Osteocyte (in vitro differentiated cells): ENCODE data around the gene TMEM37. TPM values are rescaled to one million over a fixed set of nuclear protein-coding genes. Genes with fewer than 3 reads are reported as not detected.

ENCODE experiments used
- DNase-seq: peaks from one replicate; pipeline ENCODE4 v3.0.0; 2021; ENCODE audit warnings: mixed read lengths; ENCODE audit not compliant: unreplicated experiment; ENCODE audit errors: extremely low spot score
- H3K27ac Mint-ChIP-seq: one replicate; pipeline ENCODE4 v1.8.0; 2021; ENCODE audit warnings: mild to moderate bottlenecking, mixed read lengths; ENCODE audit not compliant: unreplicated experiment
- H3K27me3 Mint-ChIP-seq: one replicate; pipeline ENCODE4 v1.8.0; 2021; ENCODE audit warnings: mixed read lengths; ENCODE audit not compliant: unreplicated experiment
- H3K36me3 Mint-ChIP-seq: one replicate; pipeline ENCODE4 v1.8.0; 2021; ENCODE audit warnings: mixed read lengths; ENCODE audit not compliant: unreplicated experiment
- H3K4me1 Mint-ChIP-seq: one replicate; pipeline ENCODE4 v1.8.0; 2021; ENCODE audit warnings: mixed read lengths; ENCODE audit not compliant: unreplicated experiment
- H3K4me3 Mint-ChIP-seq: one replicate; pipeline ENCODE4 v1.8.0; 2021; ENCODE audit warnings: mild to moderate bottlenecking, moderate library complexity, mixed read lengths; ENCODE audit not compliant: unreplicated experiment
- H3K9me3 Mint-ChIP-seq: one replicate; pipeline ENCODE4 v1.8.0; 2021; ENCODE audit warnings: mixed read lengths; ENCODE audit not compliant: unreplicated experiment
- total RNA-seq: library from RNA; stranded (reverse); gene quantifications from 2 replicates; pipeline ENCODE4 v1.2.1, GENCODE V29; 2021
- TF ChIP-seq, protein P1 (sequence below): fragments of 200-600 bp; sonication (generic); IDR thresholded peaks from 2 replicates; pipeline ENCODE4 v1.5.0; 2021; ENCODE audit warnings: antibody characterized with exemption, mild to moderate bottlenecking, moderate library complexity

TMEM37 gene
- total RNA-seq, 1 donor from 2014 or later: 0.40 TPM

DNA sequence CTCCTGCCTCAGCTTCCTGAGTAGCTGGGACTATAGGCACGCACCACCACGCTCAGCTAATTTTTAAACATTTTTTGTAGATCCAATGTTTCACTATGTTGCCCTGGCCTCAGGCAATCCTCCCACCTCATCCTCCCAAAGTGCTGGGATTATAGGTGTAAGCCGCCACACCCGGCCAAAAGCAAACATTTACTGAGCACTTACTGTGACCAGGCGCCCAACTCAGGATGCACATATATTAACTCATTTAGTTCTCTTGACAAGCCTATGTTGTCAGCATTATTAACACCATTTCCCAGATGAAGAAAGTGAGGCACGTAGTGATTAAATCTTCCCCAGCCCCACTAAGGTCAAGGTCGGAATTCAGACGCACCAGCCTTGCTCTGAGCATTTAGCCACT, 41.1 kb downstream of the TMEM37 start:
- Mint-ChIP-seq H3K27me3 (peaks cover 35% of the 10 kb centered on the region), H3K4me1 (no peaks in the 10 kb centered on the region), H3K36me3 (no peaks in the 10 kb centered on the region), H3K4me3 (no peak overlapping the region), H3K27ac (no peak overlapping the region), H3K9me3 (no peaks in the 10 kb centered on the region)
- TF ChIP-seq, protein P1, sequence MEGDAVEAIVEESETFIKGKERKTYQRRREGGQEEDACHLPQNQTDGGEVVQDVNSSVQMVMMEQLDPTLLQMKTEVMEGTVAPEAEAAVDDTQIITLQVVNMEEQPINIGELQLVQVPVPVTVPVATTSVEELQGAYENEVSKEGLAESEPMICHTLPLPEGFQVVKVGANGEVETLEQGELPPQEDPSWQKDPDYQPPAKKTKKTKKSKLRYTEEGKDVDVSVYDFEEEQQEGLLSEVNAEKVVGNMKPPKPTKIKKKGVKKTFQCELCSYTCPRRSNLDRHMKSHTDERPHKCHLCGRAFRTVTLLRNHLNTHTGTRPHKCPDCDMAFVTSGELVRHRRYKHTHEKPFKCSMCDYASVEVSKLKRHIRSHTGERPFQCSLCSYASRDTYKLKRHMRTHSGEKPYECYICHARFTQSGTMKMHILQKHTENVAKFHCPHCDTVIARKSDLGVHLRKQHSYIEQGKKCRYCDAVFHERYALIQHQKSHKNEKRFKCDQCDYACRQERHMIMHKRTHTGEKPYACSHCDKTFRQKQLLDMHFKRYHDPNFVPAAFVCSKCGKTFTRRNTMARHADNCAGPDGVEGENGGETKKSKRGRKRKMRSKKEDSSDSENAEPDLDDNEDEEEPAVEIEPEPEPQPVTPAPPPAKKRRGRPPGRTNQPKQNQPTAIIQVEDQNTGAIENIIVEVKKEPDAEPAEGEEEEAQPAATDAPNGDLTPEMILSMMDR: no peak
- DNase-seq: no peak

GRCh38 chr2:119473621-119474370, 42.1 kb downstream of the TMEM37 start:
- no peak overlapping the region for H3K4me3 Mint-ChIP-seq
- H3K4me1 Mint-ChIP-seq: no peaks in the 10 kb centered on the region
- TF ChIP-seq, protein P1: no peak
- no peak overlapping the region for H3K27ac Mint-ChIP-seq
- H3K9me3 Mint-ChIP-seq: no peaks in the 10 kb centered on the region
- no peak for DNase-seq
- H3K36me3 Mint-ChIP-seq: no peaks in the 10 kb centered on the region
- H3K27me3 Mint-ChIP-seq: peaks cover 32% of the 10 kb centered on the region

DNA sequence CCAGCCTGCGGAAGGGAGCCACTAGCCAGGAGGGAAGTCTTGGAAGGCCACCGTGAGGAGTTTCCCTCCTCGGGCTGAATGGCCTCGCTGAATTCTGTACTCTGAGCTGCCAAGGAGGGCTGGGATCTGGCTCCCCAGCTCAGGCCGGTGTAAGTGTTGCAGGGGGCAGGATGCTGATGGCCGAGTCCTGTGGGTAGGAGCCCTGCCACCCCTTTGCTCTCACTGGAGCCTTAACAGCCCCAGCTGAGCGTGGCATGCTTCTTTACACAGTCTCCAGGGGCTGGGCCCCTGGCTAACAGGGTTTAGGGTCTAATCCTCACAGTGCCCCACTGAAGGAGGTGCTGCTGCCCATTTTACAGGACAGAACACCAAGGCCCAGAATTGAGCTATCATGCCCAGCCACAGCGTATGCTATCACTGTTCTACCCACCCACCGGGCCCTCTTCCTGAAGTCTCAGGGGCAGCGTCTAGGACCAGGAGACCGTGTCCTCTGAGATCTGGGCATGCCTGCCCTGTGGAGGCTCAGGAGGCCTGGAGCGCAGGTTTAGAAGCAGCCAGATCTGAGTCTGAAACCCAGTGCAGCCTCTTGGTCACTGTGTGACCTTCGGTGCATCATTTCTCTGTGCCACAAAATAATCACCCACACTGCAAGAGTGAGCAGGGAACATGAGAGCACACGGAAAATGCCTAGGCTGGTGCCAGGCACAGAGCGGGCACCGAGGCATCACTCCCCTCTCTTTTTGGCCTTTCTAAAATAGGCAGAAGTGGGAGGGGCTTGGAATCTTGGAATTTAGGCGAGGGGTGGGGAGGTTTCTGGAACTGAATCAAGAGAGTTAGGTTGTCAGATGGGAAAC, 42.9 kb downstream of the TMEM37 start:
- Mint-ChIP-seq H3K9me3 (no peaks in the 10 kb centered on the region), H3K36me3 (no peaks in the 10 kb centered on the region), H3K27ac (no peak overlapping the region), H3K4me3 (no peak overlapping the region), H3K4me1 (no peaks in the 10 kb centered on the region), H3K27me3 (peaks cover 31% of the 10 kb centered on the region)
- TF ChIP-seq, protein P1: no peak
- no peak for DNase-seq

DNA sequence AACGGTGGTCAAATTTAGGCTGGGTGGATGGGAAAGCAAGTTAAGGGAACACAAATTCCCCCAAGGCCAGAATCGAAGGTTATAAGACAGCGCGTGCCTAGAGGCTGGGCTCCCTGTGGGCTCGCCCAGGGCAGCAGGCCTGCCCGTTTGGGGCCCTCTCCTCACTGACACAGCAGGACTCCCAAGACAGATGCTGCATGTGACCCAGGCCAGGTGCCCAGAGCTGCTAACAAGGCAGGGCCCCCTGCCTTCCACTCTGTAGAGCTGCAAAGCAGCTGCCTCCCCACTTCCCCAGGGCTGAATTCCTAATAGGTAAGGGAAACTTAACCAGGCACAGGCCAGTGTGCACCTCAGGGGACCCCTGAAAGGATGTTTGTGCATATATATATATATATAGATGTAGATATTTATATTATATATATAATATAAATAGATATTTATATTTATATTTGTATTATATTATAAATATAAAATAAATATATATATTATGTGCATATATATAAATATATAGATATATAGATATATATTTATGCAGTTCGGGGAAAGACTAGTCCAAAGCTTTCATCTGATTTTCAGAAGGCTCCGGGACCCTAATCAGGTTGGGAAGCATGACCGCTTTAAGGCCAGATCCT, 43.7 kb downstream of the TMEM37 start:
- Mint-ChIP-seq H3K27me3 (peaks cover 34% of the 10 kb centered on the region), H3K27ac (no peak overlapping the region), H3K4me3 (no peak overlapping the region), H3K4me1 (no peaks in the 10 kb centered on the region), H3K9me3 (no peaks in the 10 kb centered on the region), H3K36me3 (no peaks in the 10 kb centered on the region)
- DNase-seq: peak; percentile 67
- TF ChIP-seq, protein P1: no peak

- no peak for DNase-seq
- Mint-ChIP-seq H3K27ac (no peak overlapping the region), H3K4me3 (no peak overlapping the region), H3K36me3 (no peaks in the 10 kb centered on the region), H3K27me3 (peaks cover 35% of the 10 kb centered on the region), H3K4me1 (no peaks in the 10 kb centered on the region), H3K9me3 (no peaks in the 10 kb centered on the region)
- TF ChIP-seq, protein P1: no peak
Observed at GRCh38 chr2:119475857-119476244, 44.2 kb downstream of the TMEM37 start.
